HepG2 (cell line): ENCODE data around the gene PDZD7. TPM values are rescaled to one million over a fixed set of nuclear protein-coding genes. Genes with fewer than 3 reads are reported as not detected.
A peak's percentile ranks its signal among the peaks of the same experiment; 100 is the strongest.

Source experiments
- ATAC-seq: fragments of 200-7000 bp; cut with Tn5 transposase; 3 replicates; pipeline ENCODE4 v1.9.1; 2020; ENCODE audit warnings: mild to moderate bottlenecking, moderate library complexity
- BruUV-seq: library from RNA; stranded (reverse); fragments of 400-500 nt; replicated peaks from 2 replicates; lab custom pipeline; 2021; lab: Mats Ljungman, UMichigan
- CTCF ChIA-PET: fragments of 300-600 bp; formaldehyde crosslinking; extraction: SDS; loops from one replicate; lab custom pipeline; 2021; ENCODE audit warnings: low total read pairs, inconsistent platforms, low intra/inter-chr PET ratio; lab: Yijun Ruan, JAX
- POLR2A ChIA-PET: fragments of 350-600 bp; sonication (Branson Sonifier 250); formaldehyde crosslinking; loops from one replicate; lab custom pipeline; 2020; ENCODE audit warnings: antibody characterized with exemption, inconsistent platforms; lab: Yijun Ruan, JAX
- DNase-seq: peaks from one replicate; pipeline ENCODE4 v3.0.0-alpha.2; 2015; ENCODE audit warnings: low spot score
- FAIRE-seq: peaks from 3 replicates; lab custom pipeline; 2011; peaks lifted over from hg19 to GRCh38; lab: Jason Lieb, UNC
- H2AFZ ChIP-seq: one replicate; pipeline ENCODE4 v1.6.1; 2011; ENCODE audit warnings: low read length, inconsistent platforms
- H3K27ac ChIP-seq: fragments of 300-600 bp; 3 replicates; pipeline ENCODE4 v1.8.0; 2011; ENCODE audit warnings: mixed run types, mild to moderate bottlenecking, mixed read lengths, low read length, inconsistent platforms; ENCODE audit not compliant: insufficient read depth; ENCODE audit errors: extremely low read length
- H3K27me3 ChIP-seq, 2 experiments: fragments of 200-600 bp in 1 of 2; 2 replicates in 1 of 2; 3 replicates in 1 of 2; pipeline versions ENCODE4 v1.6.0 to v1.8.0; 2011; ENCODE audit warnings: low read length in 2 of 2, mild to moderate bottlenecking in 2 of 2, moderate library complexity in 2 of 2, inconsistent platforms in 1 of 2; ENCODE audit not compliant: insufficient read depth in 2 of 2, control insufficient read depth in 1 of 2
- H3K36me3 ChIP-seq, 2 experiments: fragments of 200-600 bp in 1 of 2; replicated peaks in 1 of 2; 2 replicates in 1 of 2; 3 replicates in 1 of 2; pipeline versions ENCODE4 v1.5.1 to v1.8.0; 2011; ENCODE audit warnings: low read length in 2 of 2, inconsistent platforms in 1 of 2; ENCODE audit not compliant: insufficient read depth in 2 of 2, control insufficient read depth in 1 of 2
- H3K4me1 ChIP-seq: 2 replicates; pipeline ENCODE4 v1.5.1; 2012; ENCODE audit warnings: low read length, inconsistent platforms; ENCODE audit not compliant: insufficient read depth
- H3K4me2 ChIP-seq: 2 replicates; pipeline ENCODE4 v1.6.0; 2011; ENCODE audit warnings: low read depth, low read length, inconsistent platforms
- H3K4me3 ChIP-seq, 3 experiments: fragments of 200-600 bp in 1 of 3; sonication (generic), shearing (Covaris generic) in 1 of 3; replicated peaks in 1 of 3; 2 replicates each; pipeline ENCODE4 v1.5.1; 2011 to 2016; ENCODE audit warnings: low read length in 3 of 3, inconsistent platforms in 2 of 3, low read depth in 2 of 3, mild to moderate bottlenecking in 2 of 3, control low read depth in 1 of 3, mixed read lengths in 1 of 3; ENCODE audit not compliant: insufficient read depth in 1 of 3
- H3K79me2 ChIP-seq: one replicate; pipeline ENCODE4 v1.6.1; 2011; ENCODE audit warnings: low read length, inconsistent platforms; ENCODE audit not compliant: insufficient read depth
- H3K9ac ChIP-seq: 2 replicates; pipeline ENCODE4 v1.6.0; 2011; ENCODE audit warnings: mild to moderate bottlenecking, low read depth, low read length, inconsistent platforms; ENCODE audit not compliant: insufficient read depth
- H3K9me3 ChIP-seq: 2 replicates; pipeline ENCODE4 v1.5.1; 2012; ENCODE audit warnings: mild to moderate bottlenecking, low read length
- H4K20me1 ChIP-seq: 2 replicates; pipeline ENCODE4 v1.6.0; 2011; ENCODE audit warnings: inconsistent platforms, mild to moderate bottlenecking, low read length, moderate library complexity; ENCODE audit not compliant: insufficient read depth
- ATF3 ChIP-seq: sonication (generic); formaldehyde crosslinking; IDR thresholded peaks from 2 replicates; pipeline ENCODE4 v1.4.0; 2020; ENCODE audit warnings: missing genetic modification reagents
- CBX1 ChIP-seq: IDR thresholded peaks from one replicate; pipeline ENCODE4 v1.6.1; 2016; ENCODE audit warnings: antibody characterized with exemption, low read depth
- ESRRA ChIP-seq: sonication (generic); formaldehyde crosslinking; IDR thresholded peaks from 2 replicates; pipeline ENCODE4 v1.5.1; 2020; ENCODE audit warnings: mild to moderate bottlenecking, low read depth, missing genetic modification reagents
- ETV6 ChIP-seq: sonication (generic); formaldehyde crosslinking; conservative IDR thresholded peaks from 2 replicates; pipeline ENCODE4 v1.4.0; 2020; ENCODE audit warnings: missing genetic modification reagents
- GPN1 ChIP-seq: sonication (generic); formaldehyde crosslinking; IDR thresholded peaks from 2 replicates; pipeline ENCODE4 v1.5.1; 2020; ENCODE audit warnings: missing genetic modification reagents, borderline replicate concordance
- HNF4A ChIP-seq: sonication (generic); formaldehyde crosslinking; IDR thresholded peaks from 2 replicates; pipeline ENCODE4 v1.4.0; 2020; ENCODE audit warnings: missing genetic modification reagents
- KDM1A ChIP-seq: IDR thresholded peaks from 2 replicates; pipeline ENCODE4 v1.6.1; 2016; ENCODE audit warnings: missing compliant biosample characterization
- KLF11 ChIP-seq: IDR thresholded peaks from 2 replicates; pipeline ENCODE4 v1.6.1; 2016; ENCODE audit warnings: missing compliant biosample characterization
- PRPF4 ChIP-seq: fragments of 200-400 bp; formaldehyde crosslinking; IDR thresholded peaks from 2 replicates; pipeline ENCODE4 v1.6.1; 2016; ENCODE audit warnings: low read length, low read depth; ENCODE audit not compliant: poor library complexity, severe bottlenecking
- RCOR2 ChIP-seq: IDR thresholded peaks from 2 replicates; pipeline ENCODE4 v1.6.1; 2016; ENCODE audit warnings: missing biosample characterization, missing genetic modification reagents
- RFX1 ChIP-seq: fragments of 450-650 bp; IDR thresholded peaks from 2 replicates; pipeline ENCODE4 v1.6.1; 2017
- SKI ChIP-seq: fragments of 450-650 bp; IDR thresholded peaks from one replicate; pipeline ENCODE4 v1.6.1; 2018; ENCODE audit warnings: mild to moderate bottlenecking; ENCODE audit not compliant: partially characterized antibody
- TCF12 ChIP-seq, 2 experiments: fragments of 450-650 bp in 1 of 2; sonication (generic) in 1 of 2; formaldehyde crosslinking in 1 of 2; IDR thresholded peaks; 2 replicates each; pipeline versions ENCODE4 v1.6.1 to v1.8.0; 2017 to 2022; ENCODE audit warnings: antibody characterized with exemption in 1 of 2, mild to moderate bottlenecking in 1 of 2, missing genetic modification reagents in 1 of 2, moderate library complexity in 1 of 2
- YEATS4 ChIP-seq: sonication (generic); formaldehyde crosslinking; IDR thresholded peaks from 2 replicates; pipeline ENCODE4 v1.4.0; 2020; ENCODE audit warnings: missing genetic modification reagents, borderline replicate concordance
- ZIK1 ChIP-seq: sonication (generic); formaldehyde crosslinking; IDR thresholded peaks from 2 replicates; pipeline ENCODE4 v1.5.0; 2020; ENCODE audit warnings: mild to moderate bottlenecking, low read depth, missing genetic modification reagents, borderline replicate concordance
- ZNF597 ChIP-seq: sonication (generic); formaldehyde crosslinking; IDR thresholded peaks from 2 replicates; pipeline ENCODE4 v1.5.0; 2020; ENCODE audit warnings: missing genetic modification reagents
- ZNF639 ChIP-seq: conservative IDR thresholded peaks from 2 replicates; pipeline ENCODE4 v1.6.1; 2018; ENCODE audit warnings: missing genetic modification reagents
- ZNF678 ChIP-seq: sonication (generic); formaldehyde crosslinking; IDR thresholded peaks from 2 replicates; pipeline ENCODE4 v1.4.0; 2020; ENCODE audit warnings: mild to moderate bottlenecking, missing genetic modification reagents
- WGBS: methylation state at CpG from one replicate; pipeline ENCODE4 v1.1.6; 2017; ENCODE audit warnings: low lambda C conversion rate; 5-methylcytosine and 5-hydroxymethylcytosine counted together
- in situ Hi-C: cut with HindIII; loops from 2 replicates; pipeline ENCODE4 v1.10.0; 2017; ENCODE audit warnings: low pct_unique_long_range_greater_than_20kb; ENCODE audit not compliant: extremely low pct_ligation_motif_present
- intact Hi-C: fragments of 100-400 bp; cut with micrococcal nuclease; formaldehyde crosslinking; loops from one replicate; pipeline ENCODE4 v1.10.0; 2022; ENCODE audit not compliant: unreplicated experiment
- polyA plus RNA-seq, 8 experiments: library from polyadenylated mRNA; depleted of rRNA in 3 of 8; stranded (reverse) in 7 of 8; unstranded in 1 of 8; fragments of >200 nt; fragmentation: Illumina TruSeq in 4 of 8; extraction: Trizol in 4 of 8; gene quantifications; 2 replicates each; pipeline versions ENCODE4 v1.2.1 to v1.2.3, GENCODE V29; 2011 to 2016; ENCODE audit warnings: low read depth in 4 of 8, missing spikeins in 1 of 8, mixed read lengths in 1 of 8; ENCODE audit not compliant: insufficient read depth in 1 of 8
- total RNA-seq, 5 experiments: library from RNA; depleted of rRNA; stranded (reverse); fragments of >200 nt; fragmentation: Illumina TruSeq; extraction: Trizol; gene quantifications; 2 replicates each; pipeline ENCODE4 v1.2.3, GENCODE V29; 2016; ENCODE audit warnings: low read depth in 1 of 5
- TF ChIP-seq, protein P1 (sequence below): sonication (generic); formaldehyde crosslinking; IDR thresholded peaks from 2 replicates; pipeline ENCODE4 v1.8.1; 2022; ENCODE audit warnings: mild to moderate bottlenecking, missing genetic modification reagents

PDZD7 gene
- total and polyA plus RNA-seq, 2 of the 13 experiments (the other 11 are each of a cell fraction or from before 2014, with no cell fraction given) = 0.58 to 0.73 TPM

- POLR2A ChIA-PET = interaction anchor here (0.6 to 12.6 kb wide), 7 partner anchors 20 to 90 kb away, joined by 3 to 277 read pairs (median 5); partner anchors contain the start of genes KAZALD1, LZTS2, MRPL43 and SLF2
- FAIRE-seq = peak; percentile 100
- peak overlapping the region; percentile 84 to 96 (median 94) for H3K4me3 ChIP-seq
- intact Hi-C loops (loop anchor here (1.0 to 2.0 kb wide), 2 partner anchors 16 to 42 kb away; partner anchors contain the start of genes MRPL43 and TWNK), in situ Hi-C loops (no loop called here)
- no peaks in the 10 kb centered on the region for H3K9me3 ChIP-seq
- 3% methylated on average over 3 of the region's 4 CpGs for WGBS
- no peak overlapping the region for H2AFZ ChIP-seq
- CTCF ChIA-PET = interaction anchor here (0.9 to 1.3 kb wide), 4 partner anchors 17 to 42 kb away, joined by 3 to 4 read pairs (median 3); no protein-coding TSS in a partner anchor
- peak overlapping the region; percentile 98 for H3K4me2 ChIP-seq
- peaks cover 82% of the 10 kb centered on the region for H3K4me1 ChIP-seq
- peaks cover 16 to 32% of the 10 kb centered on the region in 2 experiments for H3K36me3 ChIP-seq
- BruUV-seq = no TSS peak
- no peaks in the 10 kb centered on the region; a peak in 1 of 5 replicates for H3K27me3 ChIP-seq
- H4K20me1 ChIP-seq = no peaks in the 10 kb centered on the region
- peaks cover 45% of the 10 kb centered on the region for H3K79me2 ChIP-seq
- H3K27ac ChIP-seq = peak overlapping the region; percentile 96
- peak; percentile 82 for ATAC-seq
- DNase-seq = peak; percentile 99
- H3K9ac ChIP-seq = peak overlapping the region; percentile 65
- TF ChIP-seq KLF11 (0 out of 2 replicates have a peak, but pooled peaks have one; percentile 34), TCF12 (IDR thresholded peaks at IDR 0.05) (no peak), TCF12 (CRISPR knock-in tag; IDR thresholded peaks at IDR 0.05) (no peak; the same call in 1 of the 2 replicates), SKI (no peak), YEATS4 (CRISPR knock-in tag) (peak; percentile 65), RCOR2 (peak; percentile 88), ZIK1 (0 out of 2 replicates have a peak, but pooled peaks have one; percentile 3), ETV6 (peak; percentile 59; the same call in 1 of the 2 replicates), ESRRA (CRISPR knock-in tag) (peak; percentile 93), HNF4A (CRISPR knock-in tag) (peak; percentile 92), GPN1 (CRISPR knock-in tag) (no peak), ATF3 (CRISPR knock-in tag) (peak; percentile 45; the same call in 1 of the 2 replicates), ZNF597 (CRISPR knock-in tag) (no peak), ZNF639 (CRISPR knock-in tag) (peak; percentile 57; the same call in 1 of the 2 replicates), ZNF678 (CRISPR knock-in tag) (no peak), RFX1 (no peak), KDM1A (CRISPR knock-in tag) (peak; percentile 48; the same call in 1 of the 2 replicates), PRPF4 (no peak), CBX1 (no peak)
- TF ChIP-seq, protein P1, sequence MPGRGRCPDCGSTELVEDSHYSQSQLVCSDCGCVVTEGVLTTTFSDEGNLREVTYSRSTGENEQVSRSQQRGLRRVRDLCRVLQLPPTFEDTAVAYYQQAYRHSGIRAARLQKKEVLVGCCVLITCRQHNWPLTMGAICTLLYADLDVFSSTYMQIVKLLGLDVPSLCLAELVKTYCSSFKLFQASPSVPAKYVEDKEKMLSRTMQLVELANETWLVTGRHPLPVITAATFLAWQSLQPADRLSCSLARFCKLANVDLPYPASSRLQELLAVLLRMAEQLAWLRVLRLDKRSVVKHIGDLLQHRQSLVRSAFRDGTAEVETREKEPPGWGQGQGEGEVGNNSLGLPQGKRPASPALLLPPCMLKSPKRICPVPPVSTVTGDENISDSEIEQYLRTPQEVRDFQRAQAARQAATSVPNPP (CRISPR knock-in tag) = no peak
Observed at GRCh38 chr10:100970914-100971811, 59.8 kb downstream of the PDZD7 start.
